Heart left ventricle (tissue), 13 donors: ENCODE data around the gene SLC38A10.

ENCODE experiments used
- CTCF ChIP-seq, 12 donors: fragments of 200-600 bp; sonication (generic) in 4 of 12; IDR thresholded peaks; one replicate each; pipeline versions ENCODE4 v1.5.0 to v1.8.0; 2018 to 2022; ENCODE audit warnings: antibody characterized with exemption in 12 of 12, mild to moderate bottlenecking in 5 of 12
- POLR2A ChIP-seq, 2 donors: fragments of 450-650 bp; IDR thresholded peaks; one replicate each; pipeline ENCODE4 v1.6.1; 2017; ENCODE audit warnings: antibody characterized with exemption in 2 of 2, mild to moderate bottlenecking in 2 of 2, moderate library complexity in 2 of 2
- donor health status: ischemic (EF 13 %, LVEDD 7.1; RV severe dilation, severe dysfunction).
- donor health status: DM: no; HTN: yes; CAD: no.
- donor health status: DM: no; HTN: no; CAD: no.
- donor health status: ischemic (EF 25% LVEDD 6.9; RV normal size, moderate dysfunction).
- donor health status: ischemic (EF 25% LVEDD 5.7; RV mildly dilated, moderate dysfunction).
- donor health status: ischemic (EF 35%, LVEDD 5.7; RV mildly dilated, moderate dysfunction).
- donor health status: nonischemic (EF 11% LVEDD 7.7; RV severe dilation, severe dysfunction).
- donor health status: DM: yes; HTN: yes; CAD: no.
- donor health status: PGD.
- donor health status: ischemic (EF 29% LVEDD 5.4; RV normal size, mild dysfunction).
- donor health status: nonischemic (EF 23%, LVEDD 6.1; RV moderate dilation, normal function).

- TF ChIP-seq CTCF (IDR thresholded peaks at IDR 0.05) (no peak), POLR2A (IDR thresholded peaks at IDR 0.05) (no peak)
These were observed 8.3 kb upstream of the SLC38A10 start for GRCh38 chr17:81303385-81303784.
